ENCODE measurements around the gene OR4K1. TPM values are rescaled to one million over a fixed set of nuclear protein-coding genes. Genes with fewer than 3 reads are reported as not detected.
"Not testable (repeated sequence)": the region's sequence is repeated elsewhere in the genome, so short reads cannot be mapped to it uniquely, and the experiment has no call there.

Gene OR4K1, protein sequence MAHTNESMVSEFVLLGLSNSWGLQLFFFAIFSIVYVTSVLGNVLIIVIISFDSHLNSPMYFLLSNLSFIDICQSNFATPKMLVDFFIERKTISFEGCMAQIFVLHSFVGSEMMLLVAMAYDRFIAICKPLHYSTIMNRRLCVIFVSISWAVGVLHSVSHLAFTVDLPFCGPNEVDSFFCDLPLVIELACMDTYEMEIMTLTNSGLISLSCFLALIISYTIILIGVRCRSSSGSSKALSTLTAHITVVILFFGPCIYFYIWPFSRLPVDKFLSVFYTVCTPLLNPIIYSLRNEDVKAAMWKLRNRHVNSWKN
- total RNA-seq: not detected

DNA sequence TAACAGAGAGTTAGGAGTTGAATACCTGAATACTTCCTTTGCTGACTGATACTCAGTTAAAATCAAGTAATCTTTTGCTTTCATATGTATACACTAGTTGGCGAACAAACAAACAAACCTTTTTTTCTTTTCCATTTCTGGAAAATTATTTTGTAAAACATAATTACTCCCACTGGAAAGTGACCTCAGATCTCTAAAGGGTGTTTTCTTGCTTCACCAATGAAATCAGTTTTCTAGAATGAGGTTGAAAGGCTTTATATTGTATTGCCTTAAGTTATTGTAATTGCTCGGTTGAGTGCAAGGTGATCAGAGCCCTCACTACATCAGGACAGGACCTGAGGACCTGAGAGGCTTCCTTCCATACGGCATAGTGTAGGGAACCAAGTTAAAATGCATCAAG lies at the start of gene OR4K1:
Gene OR4K1 (plus strand): TSS at position 301 of the 400 bp plus-strand sequence. CDS start 4,750 bp downstream, outside the sequence.
- DNase-seq: no peak

DNA sequence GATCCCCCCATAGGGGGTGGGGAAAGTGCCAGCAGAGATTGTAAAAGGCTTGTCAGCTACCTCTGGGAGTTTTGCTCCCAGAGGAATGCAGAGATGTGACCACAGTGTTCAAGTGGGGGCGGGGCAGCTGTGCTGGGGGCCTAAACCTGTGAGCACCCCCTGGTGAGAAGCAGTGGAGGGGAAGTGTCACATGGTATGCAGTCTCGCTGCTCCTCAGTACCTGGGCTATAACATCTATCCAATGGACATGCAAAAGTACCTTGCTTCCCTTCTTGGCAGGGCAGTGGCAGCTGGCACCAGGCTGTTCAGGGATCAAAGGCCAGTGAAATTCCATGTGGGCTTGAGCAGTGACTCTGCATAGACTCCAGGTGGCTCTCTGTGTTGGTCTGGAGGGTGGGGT lies 35.4 kb upstream of the OR4K1 start:
- no peak for DNase-seq

DNA sequence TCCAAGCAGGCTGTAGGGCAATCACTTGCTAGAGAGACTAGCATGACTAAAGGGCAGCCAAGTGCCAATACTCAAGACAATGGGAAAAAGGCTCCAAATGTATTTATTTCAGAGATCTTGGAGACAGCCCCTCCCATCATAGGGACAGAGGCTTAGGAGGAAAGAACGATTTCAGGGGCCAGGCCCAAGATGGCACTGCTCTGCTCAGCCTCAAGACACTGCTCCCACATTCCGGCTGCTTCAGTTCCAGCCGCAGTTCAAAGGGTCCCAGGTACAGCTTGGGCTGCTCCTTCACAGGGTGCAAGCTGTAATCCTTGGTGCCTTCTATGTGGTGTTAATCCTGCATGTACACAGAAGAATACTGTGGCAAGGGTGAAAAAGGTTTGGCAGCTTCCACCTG lies 29.7 kb upstream of the OR4K1 start:
- DNase-seq: no peak

DNA sequence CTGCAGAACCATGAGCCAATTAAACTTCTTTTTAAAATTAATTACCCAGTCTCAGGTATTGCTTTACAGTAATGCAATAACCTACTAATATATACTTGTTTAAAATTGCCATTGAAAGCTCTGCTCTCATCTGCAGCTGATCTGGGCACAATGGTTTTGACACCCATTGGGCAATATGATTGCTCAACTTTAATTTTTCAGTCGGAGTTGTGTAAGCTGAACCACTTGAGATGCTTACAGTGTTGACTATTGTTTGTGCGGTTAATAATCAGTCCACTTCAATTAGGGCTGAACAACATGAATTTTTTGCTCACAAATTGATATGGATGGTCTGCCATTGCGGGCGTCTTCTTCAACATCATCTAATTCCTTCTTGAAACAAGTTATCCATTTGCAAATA lies 28.3 kb upstream of the OR4K1 start:
- DNase-seq: no peak

DNA sequence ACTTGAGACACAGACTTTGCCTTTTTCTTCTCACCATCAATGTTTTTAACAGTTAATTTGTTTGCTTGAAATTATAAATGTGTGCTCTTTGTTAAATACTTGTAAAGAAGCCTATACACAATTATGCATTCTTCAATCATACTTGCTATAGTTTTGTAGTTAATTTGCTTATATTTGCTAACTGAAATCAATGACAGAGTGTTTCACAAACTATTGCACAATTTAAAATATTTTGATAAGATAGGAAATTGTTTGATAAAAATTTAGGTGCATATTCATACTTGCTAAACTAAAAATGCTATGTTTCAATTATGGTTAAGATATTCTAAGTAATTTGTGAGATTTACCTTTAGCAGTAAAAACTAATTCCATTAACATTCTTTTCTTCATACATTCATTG lies 24.1 kb upstream of the OR4K1 start:
- DNase-seq: no peak

DNA sequence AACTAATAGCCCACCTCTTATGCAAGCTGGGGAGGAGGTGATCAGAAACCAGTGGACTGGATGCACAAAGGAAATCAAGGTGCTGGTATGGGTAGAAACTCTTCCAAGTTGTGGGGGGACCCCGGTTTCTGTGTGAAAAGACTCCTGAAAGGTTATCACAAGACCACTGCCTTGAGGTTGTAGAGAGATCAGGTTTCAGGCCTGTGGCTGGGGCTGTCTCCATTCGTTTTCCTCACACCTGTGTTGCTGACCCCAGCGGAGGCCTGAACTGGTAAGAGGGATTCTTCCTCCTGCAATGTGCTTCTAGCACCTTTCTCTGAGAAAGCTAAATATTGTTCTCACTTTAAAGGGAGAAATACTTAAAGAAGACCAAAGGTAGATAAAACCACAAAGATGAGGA lies 19.6 kb upstream of the OR4K1 start:
- no peak for DNase-seq

DNA sequence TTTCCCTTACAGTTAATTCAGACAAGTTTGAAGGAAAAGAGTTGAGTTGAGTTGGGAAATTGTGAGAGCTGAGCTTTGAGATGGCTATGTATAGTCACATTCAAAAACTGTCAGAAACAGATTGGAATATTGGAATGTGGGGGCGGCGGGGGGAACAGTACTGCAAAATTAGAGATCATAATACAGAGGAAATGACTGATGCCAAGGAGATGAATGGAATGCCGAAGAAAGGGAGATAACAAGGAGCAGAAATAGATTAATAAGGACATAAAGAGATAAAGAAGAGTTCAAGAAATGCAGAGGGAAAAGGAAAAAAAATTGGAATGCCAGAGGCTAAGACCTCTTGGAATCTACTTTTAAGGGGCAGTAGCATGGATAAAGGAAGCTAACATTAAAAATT lies 13.5 kb upstream of the OR4K1 start:
- DNase-seq: no peak

DNA sequence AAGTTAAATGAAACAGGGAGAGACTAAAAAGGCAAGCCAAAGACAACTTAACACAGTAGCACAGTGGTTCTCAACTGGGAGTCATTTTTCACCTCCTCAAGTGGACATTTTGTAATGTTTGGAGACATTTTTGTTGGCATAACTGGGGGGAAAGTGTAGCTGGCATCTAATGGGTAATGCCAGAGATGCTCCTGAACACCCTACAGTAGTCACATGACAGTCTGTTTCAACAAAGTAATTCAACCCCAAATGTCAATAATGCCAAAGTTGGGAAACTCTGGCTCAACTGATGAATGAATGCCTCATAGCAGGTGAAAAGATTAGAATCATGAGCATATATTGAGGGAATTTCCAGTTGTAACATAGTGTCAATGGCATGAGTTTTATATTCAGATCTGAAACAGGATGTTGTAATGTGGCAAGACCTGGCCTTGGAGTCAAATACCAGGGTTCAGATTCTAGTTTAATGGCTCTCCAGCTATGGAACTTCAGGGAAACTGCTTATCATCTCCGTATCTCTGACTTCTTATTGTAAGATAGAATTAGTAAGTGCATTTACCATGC lies 12.7 kb upstream of the OR4K1 start:
- DNase-seq: no peak

DNA sequence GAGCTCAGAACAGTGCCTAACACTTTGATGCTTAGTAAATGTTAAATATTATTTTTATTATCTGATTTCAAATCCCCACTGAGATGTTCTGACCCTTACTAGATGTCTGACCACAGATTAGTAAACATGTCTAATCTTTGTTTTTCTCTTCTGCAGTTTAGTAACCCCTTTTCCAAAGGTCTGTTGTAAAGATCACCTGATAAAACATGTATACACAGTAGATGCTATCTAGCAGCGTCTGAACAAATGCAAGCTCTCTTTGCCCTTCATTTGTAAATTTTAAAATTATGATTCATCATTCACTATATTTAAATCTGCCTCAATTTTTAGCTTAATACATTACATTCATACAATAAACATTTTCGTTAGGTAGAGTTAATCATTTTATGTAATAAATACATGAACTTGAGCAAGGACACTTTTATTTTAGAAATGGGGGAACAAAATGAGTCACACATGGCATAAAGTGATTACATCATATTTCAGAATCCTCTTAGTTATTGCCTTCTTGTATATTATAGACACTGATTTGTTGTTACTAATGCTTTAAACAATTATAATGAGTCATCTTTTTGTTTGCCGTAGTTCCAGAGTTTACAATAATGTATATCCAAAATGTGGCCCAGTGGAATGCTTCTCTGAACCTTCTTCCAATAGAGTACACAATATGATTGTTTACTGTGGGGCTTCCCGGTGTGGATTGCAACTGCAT lies 12.0 kb upstream of the OR4K1 start:
- DNase-seq: no peak

DNA sequence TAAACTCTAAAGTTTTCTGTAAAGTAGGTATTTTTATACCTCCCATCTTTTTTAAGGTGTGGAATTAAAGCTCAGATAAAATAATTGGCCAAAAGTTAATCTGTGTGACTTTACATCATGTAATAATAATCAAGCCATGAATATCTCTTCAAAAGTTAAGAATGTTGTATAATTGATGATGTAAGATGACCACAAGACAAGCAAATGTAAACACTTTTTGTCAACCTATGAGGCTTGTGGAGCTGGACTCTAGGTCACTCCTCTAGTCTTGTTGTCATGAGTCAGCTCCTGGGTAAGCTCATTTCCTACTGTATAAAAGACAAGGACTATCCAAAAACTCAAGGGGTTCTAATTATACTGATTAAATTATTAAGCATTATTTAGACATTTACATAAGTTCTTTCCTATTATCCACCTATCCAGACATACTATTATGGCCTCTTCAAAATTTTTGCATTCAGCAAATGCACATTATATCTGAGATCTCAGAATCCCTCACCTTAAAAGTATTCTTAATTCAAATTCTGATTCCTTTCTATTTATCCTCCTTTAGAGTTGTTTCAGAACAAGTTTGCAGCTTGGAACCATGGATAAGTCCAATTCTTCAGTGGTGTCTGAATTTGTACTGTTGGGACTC lies 10.6 kb upstream of the OR4K1 start, which contains the start of gene OR4K5:
Gene OR4K5 (plus strand): TSS at position 587 of the 637 bp plus-strand sequence. CDS start 0 bp downstream, at position 587.
- no peak for DNase-seq

DNA sequence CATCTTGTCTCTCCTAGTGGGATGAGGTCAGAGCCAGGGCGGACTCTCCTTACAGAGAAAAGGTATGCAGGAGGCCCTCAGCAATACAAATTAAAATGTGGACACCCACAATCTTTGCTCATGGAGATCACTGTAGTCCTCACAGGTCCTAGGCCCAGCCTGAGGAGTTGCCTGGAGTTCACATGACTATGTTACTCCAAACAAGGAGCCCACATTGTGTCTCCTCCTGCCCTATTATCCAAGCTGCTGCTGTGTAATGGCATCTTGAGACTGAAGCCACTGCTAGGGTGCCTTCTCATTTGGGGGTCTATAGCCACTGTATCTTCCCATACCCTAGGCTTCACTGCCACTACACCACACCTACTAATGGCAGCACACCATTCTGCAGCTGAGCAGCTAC lies 11.0 kb downstream of the OR4K1 start:
- no peak for DNase-seq

DNA sequence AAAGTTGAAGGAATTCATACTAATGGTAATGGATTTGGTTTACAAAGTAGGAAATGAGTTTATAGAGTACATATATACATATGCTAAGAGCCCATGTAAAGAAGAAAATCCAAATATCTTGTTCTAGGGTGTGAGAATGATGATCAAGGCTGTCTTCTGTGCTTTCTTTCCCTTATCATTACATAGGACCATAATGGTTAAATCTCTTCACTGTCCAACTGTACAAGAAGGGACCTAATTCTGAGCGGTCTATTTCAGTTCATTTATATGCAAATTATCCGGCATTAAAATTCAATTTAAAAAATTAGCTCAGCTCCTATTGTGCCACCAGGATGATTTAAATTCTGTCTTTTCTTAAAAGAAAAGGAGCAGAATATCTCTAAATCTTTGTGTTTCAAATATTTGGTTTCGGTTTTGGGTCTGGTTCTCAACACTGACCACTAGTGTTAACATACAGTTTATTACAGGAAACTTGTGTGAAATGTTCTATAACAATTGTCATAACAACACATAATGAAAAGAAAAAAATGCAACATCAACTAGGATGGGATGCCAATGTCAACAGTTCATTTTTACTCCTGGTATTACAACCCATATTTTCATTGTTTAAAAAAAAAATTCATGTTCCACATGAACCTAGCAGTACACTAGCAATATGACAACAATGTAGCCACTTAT lies 16.8 kb downstream of the OR4K1 start:
- no peak for DNase-seq

DNA sequence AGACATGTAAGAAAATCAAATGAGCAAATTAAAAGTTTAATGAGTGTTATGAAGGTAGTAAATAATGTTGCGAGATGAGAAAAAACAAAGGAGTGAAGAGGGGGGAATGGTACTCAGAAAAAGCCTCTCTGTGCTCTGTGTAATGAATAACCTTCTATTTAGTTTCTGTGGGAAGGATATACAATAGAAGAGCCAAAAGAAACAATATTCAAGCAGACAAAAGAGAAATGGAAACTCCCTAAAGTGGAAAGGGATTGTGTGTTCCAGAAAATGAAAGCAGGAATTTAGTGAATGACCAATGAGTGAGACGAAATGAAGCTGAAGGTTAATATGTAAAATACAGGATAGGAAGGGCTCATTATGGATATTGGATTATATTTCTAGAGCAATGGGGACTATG lies 18.5 kb downstream of the OR4K1 start:
- no peak for DNase-seq

DNA sequence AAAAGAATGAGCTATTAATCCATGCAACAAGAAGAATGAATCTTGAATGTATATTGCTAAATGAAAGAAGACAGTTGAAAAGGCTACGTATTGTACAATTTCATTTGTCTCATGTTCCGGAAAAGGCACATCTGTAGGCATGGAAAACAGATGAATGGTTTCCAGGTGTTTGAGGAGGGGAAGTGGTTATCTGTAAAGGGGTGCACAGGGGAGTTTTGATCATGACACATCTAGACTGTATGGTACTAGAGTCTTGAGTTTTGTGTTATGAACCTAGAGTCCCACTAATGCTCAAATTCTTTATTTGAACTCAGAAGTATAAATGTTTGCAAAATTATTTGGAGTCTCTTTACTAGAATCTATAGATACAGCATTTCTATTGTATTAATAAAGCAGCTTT lies 39.0 kb downstream of the OR4K1 start:
- not testable (repeated sequence) for DNase-seq

DNA sequence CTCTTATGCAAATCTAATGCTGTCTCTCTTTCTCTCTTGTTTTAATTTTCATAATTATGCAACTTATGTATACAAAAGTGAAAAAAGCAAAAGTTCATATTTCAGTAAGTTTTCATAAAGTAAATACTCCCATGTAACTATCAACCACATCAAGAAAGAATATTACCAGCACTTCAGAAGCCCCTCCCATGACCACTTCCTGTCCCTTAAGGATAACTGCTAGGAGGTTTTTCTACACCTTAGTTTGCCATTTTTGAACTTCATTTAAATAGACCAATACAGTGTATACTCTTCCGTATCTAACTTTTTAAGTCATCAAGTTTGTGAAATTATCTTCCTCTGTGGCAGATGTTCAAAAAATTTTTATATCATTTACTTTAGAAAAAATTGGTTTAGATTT lies 44.1 kb downstream of the OR4K1 start:
- DNase-seq: no peak

DNA sequence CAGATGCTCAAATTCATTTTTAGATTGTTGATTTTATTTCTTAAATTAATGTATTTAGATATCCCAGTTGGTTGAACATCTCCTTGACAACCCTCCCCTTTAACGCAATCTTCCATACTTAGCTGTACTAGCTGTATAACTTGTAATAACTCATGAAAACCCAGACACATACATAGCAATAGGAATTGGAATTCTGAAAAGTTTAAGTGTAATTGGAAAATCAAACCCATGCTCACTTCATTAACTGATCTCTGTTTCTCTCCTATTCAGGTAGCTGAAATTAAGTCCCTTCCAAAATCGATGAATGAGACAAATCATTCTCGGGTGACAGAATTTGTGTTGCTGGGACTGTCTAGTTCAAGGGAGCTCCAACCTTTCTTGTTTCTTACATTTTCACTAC lies 44.6 kb downstream of the OR4K1 start, which contains the start of gene OR4K15:
Gene OR4K15 (plus strand): TSS at position 301 of the 400 bp plus-strand sequence. CDS start 0 bp downstream, at position 301.
- no peak for DNase-seq

Other genes with a start within 250 kb of the OR4K1 start
- gene OR11H2, start 217.0 kb upstream of the OR4K1 start, total RNA-seq: not detected
- not detected for gene OR4Q3, start 187.3 kb upstream of the OR4K1 start, total RNA-seq
- not detected for gene OR4M1, start 157.4 kb upstream of the OR4K1 start, total RNA-seq
- gene OR4N2, start 127.1 kb upstream of the OR4K1 start, total RNA-seq: not detected
- gene OR4K2, start 55.8 kb upstream of the OR4K1 start, total RNA-seq: not detected
- not detected for gene OR4K5, start 10.3 kb upstream of the OR4K1 start, total RNA-seq
- gene OR4K15, start 44.7 kb downstream of the OR4K1 start, total RNA-seq: not detected
- gene OR4Q2, start 71.2 kb downstream of the OR4K1 start, total RNA-seq: not detected
- gene OR4K14, start 88.4 kb downstream of the OR4K1 start, total RNA-seq: not detected
- gene OR4K13, start 105.1 kb downstream of the OR4K1 start, total RNA-seq: not detected
- gene OR4L1, start 129.1 kb downstream of the OR4K1 start, total RNA-seq: not detected
- gene OR4K17, start 179.8 kb downstream of the OR4K1 start, total RNA-seq: not detected
- not detected for gene OR4N5, start 207.9 kb downstream of the OR4K1 start, total RNA-seq

Measured in tongue (tissue), 2 donors.